Ishikawa (cell line): Measurements from ENCODE around the gene TTLL10.

Source experiments
- CEBPB ChIP-seq: IDR thresholded peaks from 2 replicates; pipeline ENCODE4 v1.6.1; 2012
- CREB1 ChIP-seq: IDR thresholded peaks from 2 replicates; pipeline ENCODE4 v1.6.1; 2012; ENCODE audit warnings: low read depth
- EGR1 ChIP-seq: IDR thresholded peaks from 2 replicates; pipeline ENCODE4 v1.6.1; 2012
- EP300 ChIP-seq: IDR thresholded peaks from 2 replicates; pipeline ENCODE4 v1.6.1; 2012; ENCODE audit warnings: borderline replicate concordance
- FOXM1 ChIP-seq: IDR thresholded peaks from 2 replicates; pipeline ENCODE4 v1.6.1; 2012; ENCODE audit warnings: low read depth, borderline replicate concordance
- NFIC ChIP-seq: IDR thresholded peaks from 2 replicates; pipeline ENCODE4 v1.6.1; 2012
- RAD21 ChIP-seq: IDR thresholded peaks from 2 replicates; pipeline ENCODE4 v1.6.1; 2012; ENCODE audit warnings: low read depth
- TAF1 ChIP-seq: IDR thresholded peaks from 2 replicates; pipeline ENCODE4 v1.6.1; 2012; ENCODE audit warnings: low read depth, mild to moderate bottlenecking
- TCF12 ChIP-seq: IDR thresholded peaks from 2 replicates; pipeline ENCODE4 v1.6.1; 2012; ENCODE audit warnings: low read depth
- TEAD4 ChIP-seq: IDR thresholded peaks from 2 replicates; pipeline ENCODE4 v1.6.1; 2012
- YY1 ChIP-seq: IDR thresholded peaks from 2 replicates; pipeline ENCODE4 v1.6.1; 2012; ENCODE audit warnings: low read depth
- ZBTB7A ChIP-seq: IDR thresholded peaks from 2 replicates; pipeline ENCODE4 v1.6.1; 2012; ENCODE audit warnings: low read depth
- TF ChIP-seq, protein P1 (sequence below): IDR thresholded peaks from 2 replicates; pipeline ENCODE4 v1.6.1; 2012; ENCODE audit warnings: low read depth, mild to moderate bottlenecking
- TF ChIP-seq, protein P2 (sequence below): IDR thresholded peaks from 2 replicates; pipeline ENCODE4 v1.6.1; 2012
- TF ChIP-seq, protein P3 (sequence below): IDR thresholded peaks from 2 replicates; pipeline ENCODE4 v1.6.1; 2012

Gene TTLL10

DNA sequence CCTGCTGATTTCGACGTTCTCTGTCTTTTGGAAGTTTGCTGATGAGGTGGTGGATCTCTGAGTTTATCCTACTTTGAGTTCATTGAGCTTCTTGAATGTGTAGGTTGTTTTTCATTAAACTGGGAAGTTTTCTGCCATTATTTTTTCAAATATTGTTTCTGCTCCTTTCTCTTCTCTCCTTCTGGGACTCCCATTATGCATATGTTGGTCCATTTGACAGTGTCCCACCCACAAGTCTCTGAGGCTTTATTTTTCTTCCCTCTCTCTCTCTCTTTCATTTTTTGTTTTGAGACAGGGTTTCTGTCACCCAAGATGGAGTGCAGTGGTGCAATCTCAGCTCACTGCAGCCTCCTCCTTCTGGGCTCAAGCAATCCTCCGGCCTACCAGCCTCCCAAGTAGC is 21.0 kb downstream of the TTLL10 start:
- TF ChIP-seq RAD21 (no peak), CEBPB (no peak), YY1 (no peak), ZBTB7A (no peak), CREB1 (no peak), EP300 (no peak), FOXM1 (no peak), NFIC (no peak)
- TF ChIP-seq, protein P1, sequence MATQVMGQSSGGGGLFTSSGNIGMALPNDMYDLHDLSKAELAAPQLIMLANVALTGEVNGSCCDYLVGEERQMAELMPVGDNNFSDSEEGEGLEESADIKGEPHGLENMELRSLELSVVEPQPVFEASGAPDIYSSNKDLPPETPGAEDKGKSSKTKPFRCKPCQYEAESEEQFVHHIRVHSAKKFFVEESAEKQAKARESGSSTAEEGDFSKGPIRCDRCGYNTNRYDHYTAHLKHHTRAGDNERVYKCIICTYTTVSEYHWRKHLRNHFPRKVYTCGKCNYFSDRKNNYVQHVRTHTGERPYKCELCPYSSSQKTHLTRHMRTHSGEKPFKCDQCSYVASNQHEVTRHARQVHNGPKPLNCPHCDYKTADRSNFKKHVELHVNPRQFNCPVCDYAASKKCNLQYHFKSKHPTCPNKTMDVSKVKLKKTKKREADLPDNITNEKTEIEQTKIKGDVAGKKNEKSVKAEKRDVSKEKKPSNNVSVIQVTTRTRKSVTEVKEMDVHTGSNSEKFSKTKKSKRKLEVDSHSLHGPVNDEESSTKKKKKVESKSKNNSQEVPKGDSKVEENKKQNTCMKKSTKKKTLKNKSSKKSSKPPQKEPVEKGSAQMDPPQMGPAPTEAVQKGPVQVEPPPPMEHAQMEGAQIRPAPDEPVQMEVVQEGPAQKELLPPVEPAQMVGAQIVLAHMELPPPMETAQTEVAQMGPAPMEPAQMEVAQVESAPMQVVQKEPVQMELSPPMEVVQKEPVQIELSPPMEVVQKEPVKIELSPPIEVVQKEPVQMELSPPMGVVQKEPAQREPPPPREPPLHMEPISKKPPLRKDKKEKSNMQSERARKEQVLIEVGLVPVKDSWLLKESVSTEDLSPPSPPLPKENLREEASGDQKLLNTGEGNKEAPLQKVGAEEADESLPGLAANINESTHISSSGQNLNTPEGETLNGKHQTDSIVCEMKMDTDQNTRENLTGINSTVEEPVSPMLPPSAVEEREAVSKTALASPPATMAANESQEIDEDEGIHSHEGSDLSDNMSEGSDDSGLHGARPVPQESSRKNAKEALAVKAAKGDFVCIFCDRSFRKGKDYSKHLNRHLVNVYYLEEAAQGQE: no peak
- TF ChIP-seq, protein P2, sequence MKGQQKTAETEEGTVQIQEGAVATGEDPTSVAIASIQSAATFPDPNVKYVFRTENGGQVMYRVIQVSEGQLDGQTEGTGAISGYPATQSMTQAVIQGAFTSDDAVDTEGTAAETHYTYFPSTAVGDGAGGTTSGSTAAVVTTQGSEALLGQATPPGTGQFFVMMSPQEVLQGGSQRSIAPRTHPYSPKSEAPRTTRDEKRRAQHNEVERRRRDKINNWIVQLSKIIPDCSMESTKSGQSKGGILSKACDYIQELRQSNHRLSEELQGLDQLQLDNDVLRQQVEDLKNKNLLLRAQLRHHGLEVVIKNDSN: no peak

DNA sequence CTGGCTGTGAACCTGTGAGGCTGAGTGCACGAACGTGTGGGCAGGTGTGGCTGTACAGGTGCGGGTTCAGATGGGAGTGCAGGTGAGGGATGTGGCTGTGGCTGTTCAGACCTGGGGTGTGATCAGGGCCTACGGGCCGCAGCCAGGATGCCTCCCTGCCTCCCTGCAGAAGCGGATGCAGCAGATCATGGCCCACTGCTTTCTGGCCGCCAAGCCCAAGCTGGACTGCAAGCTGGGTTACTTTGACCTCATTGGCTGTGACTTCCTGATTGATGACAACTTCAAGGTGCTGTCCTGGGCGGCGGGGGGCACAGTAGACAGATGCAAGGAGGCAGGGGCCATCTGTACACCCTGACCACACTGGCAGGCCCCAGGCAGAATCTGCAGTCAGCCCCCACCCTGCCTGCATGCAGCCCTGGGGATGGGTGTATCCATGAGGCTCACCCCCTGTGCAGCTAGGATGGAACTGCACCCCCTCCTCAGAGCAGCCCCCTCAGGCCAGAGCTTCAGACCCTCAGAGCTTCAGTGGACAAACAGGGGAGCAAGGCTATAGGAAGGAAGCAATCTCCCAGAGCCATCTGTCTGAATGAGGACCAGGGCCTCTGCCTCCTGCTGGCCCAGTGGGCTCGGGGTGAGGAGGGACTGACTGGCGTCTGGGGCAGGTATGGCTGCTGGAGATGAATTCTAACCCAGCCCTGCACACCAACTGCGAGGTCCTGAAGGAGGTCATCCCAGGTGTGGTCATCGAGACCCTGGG is 22.9 kb downstream of the TTLL10 start:
- TF ChIP-seq FOXM1: no peak
- no peak for TF ChIP-seq TEAD4
- TF ChIP-seq YY1: no peak
- TF ChIP-seq EGR1: no peak
- no peak for TF ChIP-seq CEBPB
- TF ChIP-seq NFIC: no peak

DNA sequence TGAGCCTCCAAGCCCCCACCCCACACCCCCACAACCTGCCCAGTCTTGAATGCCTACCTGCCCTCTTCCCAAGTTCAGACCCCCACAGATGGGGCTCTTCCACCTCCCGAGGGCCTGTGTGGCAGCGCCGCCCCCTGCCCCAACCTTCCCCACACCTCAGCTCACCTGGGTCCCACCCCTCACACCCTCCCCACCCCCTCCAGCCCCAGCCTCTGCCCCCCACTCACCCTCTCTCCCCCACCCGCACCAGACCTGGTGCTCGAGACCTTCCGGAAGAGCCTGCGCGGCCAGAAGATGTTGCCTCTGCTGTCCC is 23.5 kb downstream of the TTLL10 start:
- no peak for TF ChIP-seq TAF1
- TF ChIP-seq, protein P2: no peak
- no peak for TF ChIP-seq NFIC
- TF ChIP-seq, protein P3, sequence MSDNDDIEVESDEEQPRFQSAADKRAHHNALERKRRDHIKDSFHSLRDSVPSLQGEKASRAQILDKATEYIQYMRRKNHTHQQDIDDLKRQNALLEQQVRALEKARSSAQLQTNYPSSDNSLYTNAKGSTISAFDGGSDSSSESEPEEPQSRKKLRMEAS: no peak
- TF ChIP-seq EP300: no peak
- TF ChIP-seq FOXM1: no peak
- TF ChIP-seq ZBTB7A: no peak
- TF ChIP-seq, protein P1: no peak
- no peak for TF ChIP-seq RAD21
- no peak for TF ChIP-seq EGR1
- no peak for TF ChIP-seq TCF12
- TF ChIP-seq YY1: no peak

DNA sequence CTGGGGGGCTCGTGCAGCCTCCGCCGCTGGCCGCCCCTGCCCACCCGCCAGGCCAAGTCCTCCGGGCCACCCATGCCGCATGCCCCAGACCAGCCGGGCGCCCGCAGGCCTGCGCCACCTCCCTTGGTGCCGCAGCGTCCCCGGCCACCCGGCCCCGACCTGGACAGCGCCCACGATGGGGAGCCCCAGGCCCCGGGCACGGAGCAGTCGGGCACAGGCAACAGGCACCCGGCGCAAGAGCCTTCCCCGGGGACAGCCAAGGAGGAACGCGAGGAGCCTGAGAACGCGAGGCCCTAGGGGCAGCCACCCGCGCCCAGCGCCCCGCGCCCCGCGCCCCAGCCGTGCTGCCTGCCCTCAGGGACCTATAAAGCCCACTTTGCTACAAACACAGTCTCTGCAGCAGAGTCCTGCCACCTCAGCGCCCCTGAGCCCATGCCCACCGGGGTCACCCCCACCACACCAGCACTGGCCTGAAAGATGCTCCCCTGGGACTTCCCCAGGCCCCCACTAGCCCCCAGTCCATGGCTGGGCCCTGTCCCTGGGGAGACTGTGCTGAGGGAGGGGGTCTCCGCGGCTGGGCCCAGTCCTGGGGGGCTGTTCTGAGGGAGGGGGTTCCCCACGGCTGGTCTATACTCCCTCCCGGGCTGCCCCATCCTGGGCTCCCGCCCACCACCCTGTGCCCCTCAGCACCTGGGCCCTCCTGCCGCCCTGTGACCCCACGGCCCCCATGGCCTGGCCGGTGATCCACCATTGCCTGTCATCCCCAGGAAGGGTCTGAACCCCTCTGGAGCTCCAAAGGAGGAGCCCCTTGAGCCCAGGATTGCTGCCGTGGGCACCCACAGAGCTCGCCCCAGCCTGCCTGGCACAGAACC is 24.1 kb downstream of the TTLL10 start:
- no peak for TF ChIP-seq EP300
- TF ChIP-seq, protein P1: no peak
- TF ChIP-seq EGR1: no peak
- TF ChIP-seq FOXM1: no peak
- no peak for TF ChIP-seq TEAD4
- no peak for TF ChIP-seq CREB1
- TF ChIP-seq ZBTB7A: no peak
- no peak for TF ChIP-seq YY1
- TF ChIP-seq NFIC: no peak
- no peak for TF ChIP-seq RAD21
- TF ChIP-seq, protein P2: no peak
- TF ChIP-seq CEBPB: no peak
- TF ChIP-seq, protein P3: no peak
- TF ChIP-seq TCF12: no peak
- no peak for TF ChIP-seq TAF1
